Esophagus muscularis mucosa (tissue), 3 donors: Measurements from ENCODE around the gene COMT.

ENCODE experiments used
- POLR2A ChIP-seq: fragments of 450-650 bp; IDR thresholded peaks from one replicate; pipeline ENCODE4 v1.6.1; 2017; ENCODE audit warnings: antibody characterized with exemption, moderate library complexity, mild to moderate bottlenecking, low read depth
- TF ChIP-seq, protein P1 (sequence below), 3 experiments: fragments of 200-600 bp in 2 of 3; fragments of 450-650 bp in 1 of 3; sonication (generic) in 2 of 3; IDR thresholded peaks; one replicate each; pipeline ENCODE4 v1.5.1; 2017 to 2019; ENCODE audit warnings: antibody characterized with exemption in 3 of 3, mild to moderate bottlenecking in 2 of 3, moderate library complexity in 1 of 3

DNA sequence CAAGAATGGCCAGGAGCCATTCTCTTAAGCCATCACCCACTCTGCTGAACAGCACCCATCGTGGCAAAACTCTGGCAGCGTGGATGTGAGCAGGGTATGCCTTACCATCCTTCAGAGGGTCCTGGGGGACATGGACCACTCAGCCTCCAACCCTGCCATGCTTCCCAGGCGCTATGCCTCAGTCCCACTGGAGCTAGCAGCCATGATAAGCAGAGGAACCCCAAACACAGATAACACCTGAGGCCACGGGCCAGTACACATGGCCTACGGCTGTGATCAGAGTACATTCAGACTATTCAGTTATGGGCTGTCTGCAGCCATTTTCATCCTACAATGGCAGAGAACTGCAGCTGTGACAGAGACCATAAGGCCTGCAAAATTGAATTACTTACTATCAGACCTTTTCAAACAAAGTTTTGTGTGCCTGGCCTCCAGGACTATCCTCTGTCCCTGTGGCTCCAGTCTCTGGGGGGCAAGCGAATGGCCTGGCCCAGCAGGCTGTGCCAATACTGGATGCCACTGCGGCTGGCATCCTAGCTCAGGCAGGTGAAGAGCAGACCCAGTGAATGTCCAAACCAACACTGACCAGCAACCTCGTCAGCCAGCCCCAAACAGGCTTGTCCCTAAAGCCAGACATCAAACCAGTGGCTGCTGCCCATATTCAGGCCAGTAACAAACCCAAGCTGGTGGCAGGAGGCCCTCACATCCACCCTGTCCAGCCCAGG is 68.2 kb downstream of the COMT start:
- TF ChIP-seq POLR2A = no peak
- TF ChIP-seq, protein P1, sequence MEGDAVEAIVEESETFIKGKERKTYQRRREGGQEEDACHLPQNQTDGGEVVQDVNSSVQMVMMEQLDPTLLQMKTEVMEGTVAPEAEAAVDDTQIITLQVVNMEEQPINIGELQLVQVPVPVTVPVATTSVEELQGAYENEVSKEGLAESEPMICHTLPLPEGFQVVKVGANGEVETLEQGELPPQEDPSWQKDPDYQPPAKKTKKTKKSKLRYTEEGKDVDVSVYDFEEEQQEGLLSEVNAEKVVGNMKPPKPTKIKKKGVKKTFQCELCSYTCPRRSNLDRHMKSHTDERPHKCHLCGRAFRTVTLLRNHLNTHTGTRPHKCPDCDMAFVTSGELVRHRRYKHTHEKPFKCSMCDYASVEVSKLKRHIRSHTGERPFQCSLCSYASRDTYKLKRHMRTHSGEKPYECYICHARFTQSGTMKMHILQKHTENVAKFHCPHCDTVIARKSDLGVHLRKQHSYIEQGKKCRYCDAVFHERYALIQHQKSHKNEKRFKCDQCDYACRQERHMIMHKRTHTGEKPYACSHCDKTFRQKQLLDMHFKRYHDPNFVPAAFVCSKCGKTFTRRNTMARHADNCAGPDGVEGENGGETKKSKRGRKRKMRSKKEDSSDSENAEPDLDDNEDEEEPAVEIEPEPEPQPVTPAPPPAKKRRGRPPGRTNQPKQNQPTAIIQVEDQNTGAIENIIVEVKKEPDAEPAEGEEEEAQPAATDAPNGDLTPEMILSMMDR (IDR thresholded peaks at IDR 0.05) = no peak
